SH-SY5Y (cell line): ENCODE results near the gene DCK.

Source experiments
- GATA2 ChIP-seq: IDR thresholded peaks from 2 replicates; pipeline ENCODE4 v1.6.1; 2011; ENCODE audit warnings: mild to moderate bottlenecking, low read depth, low read length
- GATA3 ChIP-seq: IDR thresholded peaks from 2 replicates; pipeline ENCODE4 v1.6.1; 2011; ENCODE audit warnings: low read depth, mild to moderate bottlenecking, low read length, moderate library complexity

DNA sequence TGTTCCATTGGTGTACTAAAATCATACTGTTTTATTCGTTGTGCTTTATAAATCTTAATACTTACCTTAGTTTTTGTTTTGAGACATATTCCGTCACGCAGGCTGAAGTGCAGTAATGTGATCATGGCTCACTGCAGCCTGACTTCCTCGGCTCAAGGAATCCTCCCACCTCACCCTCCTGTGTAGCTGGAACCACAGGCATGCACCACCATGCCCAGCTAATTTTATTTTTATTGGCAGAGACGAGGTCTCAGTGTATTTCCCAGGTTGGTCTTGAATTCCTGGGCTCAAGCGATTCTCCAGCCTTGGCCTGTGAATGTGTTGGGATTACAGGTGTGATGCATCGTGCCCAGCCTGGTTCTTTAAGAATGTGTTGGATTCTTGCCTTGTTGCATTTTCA lies 24.4 kb upstream of the DCK start:
- TF ChIP-seq GATA2 (no peak), GATA3 (no peak)
